ENCODE measurements around the gene PKD1.
"Not testable (repeated sequence)": the region's sequence is repeated elsewhere in the genome, so short reads cannot be mapped to it uniquely, and the experiment has no call there.

GRCh38 chr16:2105291-2105690 lies 30.4 kb downstream of the PKD1 start:
- TF ChIP-seq CTCF (IDR thresholded peaks at IDR 0.05; ENCODE audit: low read depth, low read length); POLR2A (IDR thresholded peaks at IDR 0.05; ENCODE audit: extremely low read depth, insufficient read length): not testable (repeated sequence)

All from NB4 (cell line).